ENCODE results near the gene AP4E1.

AP4E1 gene

DNA sequence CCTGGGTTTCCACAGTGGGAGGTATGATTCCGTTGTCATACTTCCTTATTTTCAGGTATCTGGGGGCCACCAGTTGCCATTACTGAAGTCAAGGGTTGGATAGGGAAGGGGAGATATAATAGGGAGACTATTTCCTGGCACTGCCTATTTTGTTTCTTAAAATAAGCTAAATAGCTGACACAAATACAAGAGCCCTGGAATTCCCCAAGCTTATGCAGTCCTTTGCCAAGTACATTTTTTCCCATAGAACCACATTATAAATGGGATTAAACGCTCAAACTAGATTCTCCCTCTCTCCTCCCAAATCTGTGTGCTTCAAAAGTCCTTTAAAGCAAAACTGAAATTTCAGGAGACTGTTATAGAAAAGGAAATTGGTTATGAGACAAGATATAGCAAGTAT, 68.7 kb downstream of the AP4E1 start:
- Histone ChIP-seq H3K4me3 (ENCODE audit: low read depth, low read length) (no peak overlapping the region), H3K27me3 (ENCODE audit: control insufficient read depth, insufficient read depth, low read length) (no peaks in the 10 kb centered on the region), H3K9ac (ENCODE audit: low read length) (no peak overlapping the region), H3K9me3 (ENCODE audit: control insufficient read depth, insufficient read depth, low read depth, low read length) (no peaks in the 10 kb centered on the region), H3K36me3 (ENCODE audit: control insufficient read depth, insufficient read depth, low read length) (peaks cover 11% of the 10 kb centered on the region), H3K27ac (ENCODE audit: low read depth, low read length) (no peak overlapping the region), H3K4me1 (ENCODE audit: control insufficient read depth, insufficient read depth, low read length) (no peaks in the 10 kb centered on the region)

DNA sequence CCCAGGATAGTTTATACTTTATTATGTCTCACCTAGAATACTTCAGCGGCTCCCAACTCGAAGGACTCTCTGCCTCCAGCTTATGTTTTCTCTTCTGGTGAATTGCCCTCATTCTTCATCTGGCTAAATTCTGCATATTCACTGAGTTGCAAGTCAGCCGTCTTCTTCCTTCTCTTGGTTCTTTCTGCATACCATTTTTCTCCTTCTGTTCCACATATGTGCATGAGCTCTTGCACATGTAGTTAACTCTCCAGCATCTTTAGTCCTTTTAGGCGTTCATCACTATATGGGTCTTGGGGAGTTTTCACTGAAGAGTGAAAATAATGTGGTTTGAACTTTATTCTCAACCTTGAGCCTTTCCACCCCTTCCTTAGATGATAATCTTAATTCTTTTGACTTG, 70.1 kb downstream of the AP4E1 start:
- Histone ChIP-seq H3K27ac (ENCODE audit: low read depth, low read length) (no peak overlapping the region), H3K4me3 (ENCODE audit: low read depth, low read length) (no peak overlapping the region), H3K9me3 (ENCODE audit: control insufficient read depth, insufficient read depth, low read depth, low read length) (no peaks in the 10 kb centered on the region), H3K4me1 (ENCODE audit: control insufficient read depth, insufficient read depth, low read length) (no peaks in the 10 kb centered on the region), H3K36me3 (ENCODE audit: control insufficient read depth, insufficient read depth, low read length) (peaks cover 8% of the 10 kb centered on the region), H3K9ac (ENCODE audit: low read length) (no peak overlapping the region), H3K27me3 (ENCODE audit: control insufficient read depth, insufficient read depth, low read length) (no peaks in the 10 kb centered on the region)

DNA sequence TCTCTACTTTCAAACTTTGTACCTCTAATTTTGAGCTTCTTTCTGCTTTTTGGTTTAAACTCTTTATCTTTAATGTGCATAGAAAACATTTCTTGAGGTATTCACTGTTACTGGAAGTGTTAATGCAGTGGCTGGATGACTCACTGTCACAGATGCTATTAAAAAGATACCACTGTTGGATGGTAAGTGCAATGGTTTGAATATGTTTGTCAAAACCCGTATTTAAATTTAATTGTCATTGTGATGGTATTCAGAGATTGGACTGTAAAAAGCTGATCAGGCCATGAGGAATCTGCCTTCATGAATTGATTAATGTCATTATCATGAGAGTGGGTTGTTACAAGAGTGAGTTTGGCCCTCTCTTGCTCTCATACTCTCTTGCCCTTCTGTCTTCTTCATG, 70.6 kb downstream of the AP4E1 start:
- H3K36me3 ChIP-seq (ENCODE audit: control insufficient read depth, insufficient read depth, low read length) = peaks cover 6% of the 10 kb centered on the region

DNA sequence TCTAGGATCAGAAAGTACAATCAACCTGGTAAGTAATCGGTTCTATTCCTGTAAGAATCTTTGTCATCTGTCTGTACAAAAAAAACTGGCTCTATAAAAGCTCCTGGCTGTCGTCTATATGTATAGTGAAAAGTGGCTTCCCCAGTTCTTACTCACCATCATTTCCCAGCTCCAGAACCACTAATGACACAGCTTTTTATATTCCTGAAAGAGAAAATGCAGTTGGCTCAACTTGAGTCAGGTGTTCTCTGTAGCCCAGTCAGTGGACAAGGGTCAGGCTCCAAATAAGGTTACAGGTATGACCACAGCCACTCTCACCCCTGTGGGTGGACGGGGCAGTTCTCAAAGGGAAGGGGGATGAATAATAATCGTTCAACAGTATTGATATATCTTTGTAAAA, 85.1 kb downstream of the AP4E1 start:
- Histone ChIP-seq H3K4me1 (ENCODE audit: control insufficient read depth, insufficient read depth, low read length) (no peaks in the 10 kb centered on the region), H3K9ac (ENCODE audit: low read length) (no peak overlapping the region), H3K4me3 (ENCODE audit: low read depth, low read length) (no peak overlapping the region), H3K27ac (ENCODE audit: low read depth, low read length) (no peak overlapping the region), H3K9me3 (ENCODE audit: control insufficient read depth, insufficient read depth, low read depth, low read length) (no peaks in the 10 kb centered on the region), H3K27me3 (ENCODE audit: control insufficient read depth, insufficient read depth, low read length) (no peaks in the 10 kb centered on the region), H3K36me3 (ENCODE audit: control insufficient read depth, insufficient read depth, low read length) (peaks cover 5% of the 10 kb centered on the region)

More for the DNA sequence above, 70.6 kb downstream of the AP4E1 start:
- Histone ChIP-seq H3K4me3 (ENCODE audit: low read depth, low read length) (no peak overlapping the region), H3K27me3 (ENCODE audit: control insufficient read depth, insufficient read depth, low read length) (no peaks in the 10 kb centered on the region), H3K4me1 (ENCODE audit: control insufficient read depth, insufficient read depth, low read length) (no peaks in the 10 kb centered on the region), H3K27ac (ENCODE audit: low read depth, low read length) (no peak overlapping the region), H3K9me3 (ENCODE audit: control insufficient read depth, insufficient read depth, low read depth, low read length) (no peaks in the 10 kb centered on the region), H3K9ac (ENCODE audit: low read length) (no peak overlapping the region)

DNA sequence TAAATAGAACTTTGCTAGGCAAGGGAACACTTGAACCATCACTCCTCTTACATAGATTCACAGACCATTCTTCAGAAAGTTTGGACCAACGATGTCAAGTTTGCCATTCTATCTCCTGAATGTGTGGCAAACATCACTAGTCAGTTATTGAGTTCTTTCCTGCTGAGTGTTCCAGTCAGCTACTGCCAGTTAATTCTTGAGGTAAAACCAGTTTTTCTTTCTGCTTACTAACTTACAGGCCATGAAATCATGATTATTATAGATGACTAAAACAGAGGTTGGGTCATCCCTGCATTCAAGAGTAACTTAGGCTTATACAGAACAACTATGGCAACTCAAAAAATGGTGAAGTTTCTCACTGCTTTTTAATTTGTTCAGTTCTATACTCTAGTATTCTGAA, 88.2 kb downstream of the AP4E1 start:
- no peaks in the 10 kb centered on the region for H3K9me3 ChIP-seq (ENCODE audit: control insufficient read depth, insufficient read depth, low read depth, low read length)
- H3K4me3 ChIP-seq (ENCODE audit: low read depth, low read length) = no peak overlapping the region
- H3K4me1 ChIP-seq (ENCODE audit: control insufficient read depth, insufficient read depth, low read length) = no peaks in the 10 kb centered on the region
- H3K36me3 ChIP-seq (ENCODE audit: control insufficient read depth, insufficient read depth, low read length) = peaks cover 15% of the 10 kb centered on the region
- no peak overlapping the region for H3K9ac ChIP-seq (ENCODE audit: low read length)
- no peaks in the 10 kb centered on the region for H3K27me3 ChIP-seq (ENCODE audit: control insufficient read depth, insufficient read depth, low read length)
- H3K27ac ChIP-seq (ENCODE audit: low read depth, low read length) = no peak overlapping the region

DNA sequence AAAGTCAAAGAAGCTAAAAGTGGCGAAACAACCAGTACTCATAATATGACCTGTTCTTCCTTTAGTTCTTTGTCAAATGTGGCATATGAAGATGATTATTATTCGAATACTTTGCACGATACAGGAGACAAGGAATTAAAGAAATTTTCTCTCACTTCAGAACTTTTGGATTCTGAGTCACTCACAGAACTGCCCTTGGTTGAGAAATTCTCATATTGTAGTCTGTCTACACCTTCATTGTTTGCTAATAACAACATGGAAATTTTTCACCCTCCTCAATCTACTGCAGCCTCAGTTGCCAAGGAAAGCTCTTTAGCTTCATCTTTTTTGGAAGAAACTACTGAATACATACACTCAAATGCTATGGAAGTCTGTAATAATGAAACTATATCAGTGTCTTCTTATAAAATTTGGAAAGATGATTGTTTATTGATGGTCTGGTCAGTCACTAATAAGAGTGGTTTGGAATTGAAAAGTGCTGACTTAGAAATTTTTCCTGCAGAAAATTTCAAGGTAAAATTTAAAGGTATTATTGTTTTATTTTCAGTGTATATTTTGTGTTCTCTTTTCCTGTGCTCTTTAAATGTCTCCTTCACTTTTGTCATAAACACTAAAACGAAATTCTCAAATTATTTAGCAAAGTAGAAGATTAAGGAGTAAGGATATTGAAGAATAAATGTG, 89.0 kb downstream of the AP4E1 start:
- no peaks in the 10 kb centered on the region for H3K4me1 ChIP-seq (ENCODE audit: control insufficient read depth, insufficient read depth, low read length)
- H3K27ac ChIP-seq (ENCODE audit: low read depth, low read length) = no peak overlapping the region
- no peak overlapping the region for H3K4me3 ChIP-seq (ENCODE audit: low read depth, low read length)
- no peak overlapping the region for H3K9ac ChIP-seq (ENCODE audit: low read length)
- H3K27me3 ChIP-seq (ENCODE audit: control insufficient read depth, insufficient read depth, low read length) = no peaks in the 10 kb centered on the region
- H3K9me3 ChIP-seq (ENCODE audit: control insufficient read depth, insufficient read depth, low read depth, low read length) = no peaks in the 10 kb centered on the region
- peaks cover 19% of the 10 kb centered on the region for H3K36me3 ChIP-seq (ENCODE audit: control insufficient read depth, insufficient read depth, low read length)

DNA sequence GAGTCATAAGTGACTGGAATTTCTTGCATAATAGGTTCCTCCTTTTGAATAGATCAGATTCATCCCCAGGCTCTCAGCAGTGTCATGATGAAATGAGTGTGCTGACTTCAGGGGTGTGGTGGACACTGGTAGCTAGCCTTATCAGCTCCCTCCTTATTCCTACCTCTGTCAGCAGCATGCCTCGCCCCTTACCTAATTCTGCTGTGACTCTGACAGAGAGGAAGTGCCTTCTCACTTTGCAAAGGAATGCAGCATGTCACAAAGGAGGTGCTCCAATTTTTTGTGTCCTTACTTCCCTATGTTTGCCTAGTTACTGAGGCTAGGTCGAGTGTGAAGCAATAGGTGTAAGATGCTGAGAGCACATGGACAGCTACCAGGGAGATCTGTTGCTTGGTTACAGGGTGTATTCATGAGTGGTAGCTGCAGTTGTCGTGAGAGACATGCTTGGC, 95.6 kb downstream of the AP4E1 start:
- Histone ChIP-seq H3K27me3 (ENCODE audit: control insufficient read depth, insufficient read depth, low read length) (no peaks in the 10 kb centered on the region), H3K9ac (ENCODE audit: low read length) (no peak overlapping the region), H3K4me3 (ENCODE audit: low read depth, low read length) (no peak overlapping the region), H3K27ac (ENCODE audit: low read depth, low read length) (no peak overlapping the region), H3K9me3 (ENCODE audit: control insufficient read depth, insufficient read depth, low read depth, low read length) (peaks cover 5% of the 10 kb centered on the region; the same call in 1 of the 2 replicates), H3K4me1 (ENCODE audit: control insufficient read depth, insufficient read depth, low read length) (peaks cover 5% of the 10 kb centered on the region; the same call in 1 of the 2 replicates), H3K36me3 (ENCODE audit: control insufficient read depth, insufficient read depth, low read length) (peaks cover 19% of the 10 kb centered on the region)

DNA sequence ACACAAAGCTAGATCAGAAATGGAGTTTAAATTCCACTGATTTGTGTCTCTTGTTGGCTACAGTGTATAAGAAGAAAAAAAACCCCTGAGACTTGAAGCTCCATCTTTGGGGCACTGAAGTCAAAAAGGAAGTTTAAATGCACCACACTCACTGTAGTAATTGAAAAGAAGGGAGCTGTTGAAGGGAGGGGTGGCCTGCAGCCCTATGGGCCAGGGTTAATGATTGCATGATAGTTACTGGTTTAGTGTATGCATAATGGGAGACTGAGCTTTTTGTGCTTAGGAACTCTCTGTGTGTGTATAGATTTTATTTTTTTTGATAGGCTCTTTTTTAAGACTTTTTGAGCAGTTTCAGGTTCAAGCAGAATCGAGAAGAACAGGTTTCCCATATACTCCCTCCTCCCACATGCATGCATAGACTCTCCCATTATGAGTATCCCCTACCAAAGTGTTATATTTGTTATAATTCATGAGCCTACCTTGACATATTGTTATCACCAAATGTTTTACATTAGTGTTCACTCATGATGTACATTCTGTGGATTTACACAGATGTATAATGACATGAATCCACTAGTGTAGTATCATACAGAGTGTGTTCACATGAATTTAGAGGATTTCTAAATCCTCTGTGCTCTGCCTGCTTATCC, 98.0 kb downstream of the AP4E1 start:
- Histone ChIP-seq H3K4me1 (ENCODE audit: control insufficient read depth, insufficient read depth, low read length) (peaks cover 5% of the 10 kb centered on the region; the same call in 1 of the 2 replicates), H3K36me3 (ENCODE audit: control insufficient read depth, insufficient read depth, low read length) (peaks cover 11% of the 10 kb centered on the region)

DNA sequence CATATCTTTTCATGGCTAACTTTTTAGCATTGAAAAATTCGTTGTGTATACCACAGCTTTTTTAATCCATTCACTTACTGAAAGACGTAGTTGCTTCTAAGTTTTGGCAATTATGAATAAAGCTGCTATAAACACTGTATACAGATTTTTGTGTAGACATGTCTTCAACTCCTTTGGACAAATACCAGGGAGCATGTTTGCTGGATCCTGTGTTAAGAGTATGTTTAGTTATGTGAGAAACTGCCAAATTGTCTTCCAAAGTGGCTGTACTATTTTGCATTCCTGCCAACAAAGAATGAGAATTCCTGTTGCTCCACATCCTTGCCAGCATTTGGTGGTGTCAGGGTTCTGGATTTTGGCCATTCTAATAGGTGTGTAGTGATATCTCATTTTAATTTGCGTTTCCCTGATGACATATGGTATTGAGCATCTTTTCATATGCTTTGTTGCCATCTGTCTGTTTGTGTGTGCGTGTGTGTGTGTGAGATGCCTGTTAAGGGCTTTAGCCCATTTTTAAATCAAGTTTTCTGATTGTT, 98.7 kb downstream of the AP4E1 start:
- H3K9me3 ChIP-seq (ENCODE audit: control insufficient read depth, insufficient read depth, low read depth, low read length) = peaks cover 5% of the 10 kb centered on the region; the same call in 1 of the 2 replicates
- H3K4me3 ChIP-seq (ENCODE audit: low read depth, low read length) = no peak overlapping the region
- H3K27me3 ChIP-seq (ENCODE audit: control insufficient read depth, insufficient read depth, low read length) = no peaks in the 10 kb centered on the region
- no peak overlapping the region for H3K9ac ChIP-seq (ENCODE audit: low read length)
- H3K27ac ChIP-seq (ENCODE audit: low read depth, low read length) = no peak overlapping the region
- H3K4me1 ChIP-seq (ENCODE audit: control insufficient read depth, insufficient read depth, low read length) = peaks cover 5% of the 10 kb centered on the region; the same call in 1 of the 2 replicates
- H3K36me3 ChIP-seq (ENCODE audit: control insufficient read depth, insufficient read depth, low read length) = peaks cover 8% of the 10 kb centered on the region

More for the DNA sequence above, 98.0 kb downstream of the AP4E1 start:
- Histone ChIP-seq H3K27ac (ENCODE audit: low read depth, low read length) (no peak overlapping the region), H3K4me3 (ENCODE audit: low read depth, low read length) (no peak overlapping the region), H3K27me3 (ENCODE audit: control insufficient read depth, insufficient read depth, low read length) (no peaks in the 10 kb centered on the region), H3K9me3 (ENCODE audit: control insufficient read depth, insufficient read depth, low read depth, low read length) (peaks cover 5% of the 10 kb centered on the region; the same call in 1 of the 2 replicates), H3K9ac (ENCODE audit: low read length) (no peak overlapping the region)

DNA sequence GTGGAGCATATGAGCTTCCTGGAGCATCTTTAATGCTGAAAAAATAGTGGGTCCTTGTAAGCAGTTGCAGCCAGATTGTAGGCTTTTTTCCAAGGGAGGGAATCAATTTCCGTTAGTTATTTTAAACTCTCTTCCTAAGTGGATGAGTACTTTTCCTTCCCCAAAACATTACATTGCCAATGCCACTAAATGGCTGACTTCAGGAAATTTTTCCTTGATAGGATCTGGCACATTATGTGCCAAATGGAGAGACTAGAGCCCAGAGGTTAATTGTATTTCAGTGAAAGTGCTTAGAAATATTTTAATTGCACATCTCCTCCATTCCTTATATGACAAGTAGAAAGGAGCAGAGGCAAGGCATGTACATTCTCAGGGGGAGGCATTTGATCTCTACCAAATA, 102.7 kb downstream of the AP4E1 start:
- Histone ChIP-seq H3K36me3 (ENCODE audit: control insufficient read depth, insufficient read depth, low read length) (no peaks in the 10 kb centered on the region), H3K27me3 (ENCODE audit: control insufficient read depth, insufficient read depth, low read length) (no peaks in the 10 kb centered on the region), H3K4me3 (ENCODE audit: low read depth, low read length) (no peak overlapping the region), H3K9ac (ENCODE audit: low read length) (no peak overlapping the region), H3K9me3 (ENCODE audit: control insufficient read depth, insufficient read depth, low read depth, low read length) (peaks cover 5% of the 10 kb centered on the region; the same call in 1 of the 2 replicates), H3K4me1 (ENCODE audit: control insufficient read depth, insufficient read depth, low read length) (no peaks in the 10 kb centered on the region), H3K27ac (ENCODE audit: low read depth, low read length) (no peak overlapping the region)

DNA sequence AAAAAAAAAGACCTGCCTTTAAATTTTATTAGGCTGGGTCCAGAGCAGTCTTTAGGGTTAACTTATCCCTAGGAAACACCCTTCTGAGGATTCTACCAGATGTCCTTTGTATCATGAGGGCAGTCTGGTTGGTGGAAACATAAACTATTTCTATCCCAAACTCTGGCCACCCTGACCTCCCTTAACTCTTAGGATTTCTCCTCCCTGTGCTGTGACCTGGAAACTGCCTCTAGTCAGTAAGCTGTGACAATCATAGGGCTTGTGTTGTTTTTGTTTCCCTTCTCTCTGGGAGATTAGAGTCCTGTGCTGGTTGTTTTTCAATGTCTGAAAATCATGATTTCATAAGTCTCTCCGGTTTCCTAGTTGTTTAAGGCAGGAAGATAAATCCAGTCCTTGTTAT, 108.1 kb downstream of the AP4E1 start:
- Histone ChIP-seq H3K27ac (ENCODE audit: low read depth, low read length) (no peak overlapping the region), H3K4me1 (ENCODE audit: control insufficient read depth, insufficient read depth, low read length) (no peaks in the 10 kb centered on the region), H3K36me3 (ENCODE audit: control insufficient read depth, insufficient read depth, low read length) (no peaks in the 10 kb centered on the region)

More for the DNA sequence above, 108.1 kb downstream of the AP4E1 start:
- no peak overlapping the region for H3K9ac ChIP-seq (ENCODE audit: low read length)
- H3K4me3 ChIP-seq (ENCODE audit: low read depth, low read length) = no peak overlapping the region
- H3K9me3 ChIP-seq (ENCODE audit: control insufficient read depth, insufficient read depth, low read depth, low read length) = no peaks in the 10 kb centered on the region; the same call in 1 of the 2 replicates
- H3K27me3 ChIP-seq (ENCODE audit: control insufficient read depth, insufficient read depth, low read length) = no peaks in the 10 kb centered on the region

Data from HUES6 (cell line).